ENCODE data around the gene TMEM95.
A peak's percentile ranks its signal among the peaks of the same experiment; 100 is the strongest.

The TMEM95 gene

DNA sequence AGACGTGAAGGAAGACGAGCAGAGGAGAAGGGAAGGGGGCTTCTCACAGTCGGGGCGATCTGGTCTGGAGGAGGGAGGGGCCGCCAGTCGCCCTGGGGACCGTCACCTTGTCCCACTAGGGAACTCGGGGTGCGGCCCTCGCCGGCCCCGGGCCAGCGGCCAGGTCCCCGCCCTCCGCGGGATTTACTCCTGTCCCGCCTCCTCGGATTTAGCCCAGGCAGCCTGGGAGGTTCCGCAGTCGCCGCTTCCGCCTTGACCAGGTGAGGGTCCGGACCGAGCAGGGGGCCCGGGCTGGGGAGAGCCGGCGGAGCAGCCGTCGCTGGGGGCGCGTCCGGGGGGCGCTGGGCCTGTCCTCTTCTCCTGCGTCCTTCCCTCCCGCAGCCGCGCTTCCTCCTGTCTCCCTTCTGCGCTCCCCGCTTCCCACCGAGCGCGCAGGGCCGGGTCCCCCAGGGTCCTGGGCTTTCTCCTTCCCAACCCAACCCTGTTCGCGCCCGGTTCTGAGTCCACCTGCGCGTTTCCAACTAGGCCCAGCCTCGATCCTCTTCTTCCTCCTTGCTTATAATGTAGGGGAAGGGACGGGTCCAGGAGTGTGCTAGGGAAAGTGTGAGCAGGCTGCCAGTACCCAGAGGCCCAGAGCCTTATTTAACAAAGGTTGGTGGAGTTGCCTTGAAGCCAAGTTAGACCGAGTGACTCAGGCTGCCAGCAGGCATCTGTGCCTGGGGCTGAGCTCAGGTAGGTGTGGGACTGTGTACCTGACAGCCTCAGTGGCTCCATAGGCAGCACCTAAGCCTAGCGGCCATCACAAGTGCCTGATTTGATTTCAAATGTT lies 26.1 kb downstream of the TMEM95 start, which contains the start of gene TNK1:
Gene TNK1, plus strand, starts transcription at position 235 of the 829 bp plus-strand sequence. CDS start 1,838 bp downstream, outside the sequence.
- no peak for DNase-seq

DNA sequence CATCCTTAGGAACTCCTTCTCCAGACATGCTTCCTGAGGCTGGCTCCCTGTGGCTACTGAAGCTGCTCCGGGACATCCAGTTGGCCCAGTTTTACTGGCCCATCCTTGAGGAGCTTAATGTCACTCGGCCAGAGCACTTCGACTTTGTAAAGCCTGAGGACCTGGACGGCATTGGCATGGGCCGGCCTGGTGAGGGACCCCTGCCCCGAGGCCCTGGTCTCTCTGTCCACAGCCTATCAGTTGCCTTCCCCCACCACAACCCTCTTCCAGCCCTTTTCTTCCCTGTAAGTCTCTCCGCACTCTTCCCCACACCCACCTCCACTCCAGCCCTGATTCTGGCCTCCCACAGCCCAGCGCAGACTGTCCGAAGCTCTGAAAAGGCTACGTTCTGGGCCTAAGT lies 27.9 kb downstream of the TMEM95 start:
- no peak for DNase-seq

DNA sequence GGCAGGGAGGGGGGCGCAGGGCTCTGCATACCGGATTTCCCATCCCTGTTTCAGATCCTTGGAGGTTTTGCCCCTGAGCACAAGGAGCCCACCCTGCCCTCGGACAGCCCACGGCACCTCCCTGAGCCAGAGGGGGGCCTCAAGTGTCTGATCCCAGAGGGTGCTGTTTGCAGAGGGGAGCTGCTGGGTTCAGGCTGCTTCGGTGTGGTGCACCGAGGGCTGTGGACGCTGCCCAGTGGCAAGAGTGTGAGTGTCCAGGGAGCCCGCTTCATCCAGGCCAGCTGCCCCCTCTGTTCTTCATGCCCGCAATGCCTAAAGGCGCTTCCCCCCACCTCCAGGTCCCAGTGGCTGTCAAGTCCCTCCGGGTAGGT lies 28.4 kb downstream of the TMEM95 start:
- no peak for DNase-seq

DNA sequence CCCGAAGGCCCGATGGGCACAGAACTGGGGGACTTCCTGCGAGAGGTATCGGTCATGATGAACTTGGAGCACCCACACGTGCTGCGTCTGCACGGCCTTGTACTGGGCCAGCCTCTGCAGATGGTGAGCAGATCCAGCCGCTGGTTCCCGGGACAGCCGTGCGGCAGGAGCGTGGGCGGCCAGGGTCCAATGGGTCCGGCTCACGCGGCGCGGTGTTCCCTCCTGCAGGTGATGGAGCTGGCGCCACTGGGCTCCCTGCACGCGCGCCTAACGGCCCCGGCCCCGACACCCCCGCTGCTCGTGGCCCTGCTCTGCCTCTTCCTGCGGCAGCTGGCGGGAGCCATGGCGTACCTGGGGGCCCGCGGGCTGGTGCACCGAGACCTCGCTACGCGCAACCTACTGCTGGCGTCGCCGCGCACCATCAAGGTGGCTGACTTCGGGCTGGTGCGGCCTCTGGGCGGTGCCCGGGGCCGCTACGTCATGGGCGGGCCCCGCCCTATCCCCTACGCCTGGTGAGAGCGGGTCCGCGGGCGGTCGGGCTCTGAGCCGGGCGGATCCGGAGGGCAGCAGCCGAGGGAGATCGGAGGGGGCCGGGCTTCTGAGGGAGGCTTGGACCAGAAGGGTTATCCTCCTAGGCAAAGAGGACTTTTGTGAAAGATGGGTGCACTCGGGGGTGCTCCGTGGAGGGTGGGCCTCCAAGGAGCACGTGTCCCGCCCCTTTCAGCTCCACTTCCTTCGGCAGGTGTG lies 29.0 kb downstream of the TMEM95 start:
- DNase-seq, result no peak

DNA sequence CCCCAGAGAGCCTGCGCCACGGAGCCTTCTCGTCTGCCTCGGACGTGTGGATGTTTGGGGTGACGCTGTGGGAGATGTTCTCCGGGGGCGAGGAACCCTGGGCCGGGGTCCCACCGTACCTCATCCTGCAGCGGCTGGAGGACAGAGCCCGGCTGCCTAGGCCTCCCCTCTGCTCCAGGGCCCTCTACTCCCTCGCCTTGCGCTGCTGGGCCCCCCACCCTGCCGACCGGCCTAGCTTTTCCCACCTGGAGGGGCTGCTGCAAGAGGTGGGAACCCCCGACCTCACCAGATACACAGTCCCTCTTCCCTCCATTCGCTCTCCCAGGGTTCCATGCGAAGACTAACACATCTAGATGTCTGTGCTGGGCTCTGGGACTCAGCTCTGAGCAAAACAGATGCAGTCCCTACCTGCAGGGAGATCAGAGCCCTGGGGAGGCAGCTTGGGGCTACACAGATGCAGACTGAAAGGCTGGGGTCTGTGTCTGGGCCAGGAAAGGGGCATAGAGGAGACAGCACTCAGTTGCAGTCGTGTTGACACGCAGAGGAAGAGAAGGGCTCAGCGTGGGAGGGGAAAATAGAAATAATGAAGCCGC lies 29.6 kb downstream of the TMEM95 start:
- no peak for DNase-seq

DNA sequence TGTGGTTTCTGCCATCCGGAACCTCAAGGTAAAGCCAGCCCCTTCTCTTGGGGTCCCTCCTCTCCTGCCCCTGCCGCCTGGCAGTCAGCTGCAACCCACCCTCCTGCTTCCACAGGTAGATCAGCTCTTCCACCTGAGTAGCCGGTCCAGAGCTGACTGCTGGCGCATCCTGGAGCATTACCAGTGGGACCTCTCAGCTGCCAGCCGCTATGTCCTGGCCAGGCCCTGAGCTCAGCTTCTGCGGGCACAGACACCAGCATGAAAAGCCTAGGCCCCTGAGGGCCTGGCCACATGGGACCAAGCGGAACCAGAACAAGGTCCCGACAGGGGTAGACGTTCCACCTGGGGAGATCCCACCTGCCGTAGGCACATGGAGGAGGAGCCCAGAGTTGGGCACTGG lies 33.9 kb downstream of the TMEM95 start:
- DNase-seq, result no peak

DNA sequence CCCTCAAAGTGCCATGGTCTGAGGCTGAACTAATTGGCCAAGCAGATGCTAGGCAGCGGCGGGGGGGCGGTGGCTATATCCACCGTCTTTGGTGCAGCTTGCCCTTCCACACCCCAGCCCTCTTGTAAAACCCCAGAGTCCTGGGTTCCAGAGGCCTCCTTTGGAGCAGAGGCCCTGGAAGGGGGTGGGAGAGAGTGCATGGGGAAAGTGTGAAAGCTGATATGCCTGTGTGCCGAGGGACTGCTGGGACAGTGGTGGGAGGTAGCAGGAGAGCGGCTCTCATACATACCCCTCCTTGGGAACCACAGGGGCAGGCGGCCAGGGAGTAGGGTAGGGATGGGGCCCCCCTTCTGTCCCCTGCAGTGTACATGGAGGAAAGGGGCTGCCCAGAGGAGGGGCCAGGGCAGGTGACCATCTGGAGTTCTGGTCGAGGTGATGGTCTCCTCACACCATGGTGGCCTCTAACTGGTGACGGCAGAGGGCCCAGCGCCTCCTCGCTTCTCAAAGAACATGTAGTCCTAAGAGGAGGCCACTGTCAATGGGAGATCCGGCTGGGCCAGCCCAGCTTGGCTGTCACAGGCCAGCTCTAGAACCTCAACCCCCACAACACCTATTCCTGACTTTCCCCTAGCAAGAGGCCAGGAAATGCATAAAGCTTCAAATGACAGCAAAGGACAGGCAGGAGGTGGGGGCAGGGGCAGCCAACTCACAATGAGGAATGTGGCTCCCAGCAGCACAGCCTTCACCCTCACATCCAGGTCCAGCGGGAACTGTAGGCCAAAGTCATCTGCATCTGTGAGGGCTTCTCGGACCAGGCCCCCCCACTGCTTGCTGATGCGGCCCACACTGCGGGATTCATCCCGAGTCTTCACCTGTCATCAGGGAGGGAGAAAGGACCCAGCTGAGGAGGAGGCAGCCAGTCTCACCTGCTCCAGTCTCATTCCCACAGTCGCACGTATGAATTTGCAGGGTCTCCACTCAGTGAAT lies 35.3 kb downstream of the TMEM95 start:
- DNase-seq, result no peak

DNA sequence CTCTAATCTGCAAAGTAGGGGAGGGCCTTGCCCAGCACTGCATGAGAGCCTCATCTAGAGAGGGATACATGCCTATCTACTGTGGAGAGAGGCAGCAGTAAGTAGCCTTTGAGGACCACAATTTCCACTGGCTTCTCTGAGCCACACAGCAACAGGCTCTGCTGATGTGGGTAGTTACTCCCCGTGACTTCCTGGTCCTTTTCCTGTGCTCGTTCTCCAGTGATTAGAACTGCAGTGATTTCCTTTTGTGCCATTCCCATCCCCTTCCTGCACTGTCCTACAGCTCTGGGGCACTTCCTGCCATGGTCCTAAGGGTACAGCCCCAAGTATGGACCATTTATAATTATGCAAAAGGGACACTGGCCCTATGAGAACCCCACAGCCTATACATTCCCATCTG lies 36.4 kb downstream of the TMEM95 start:
- no peak for DNase-seq

DNA sequence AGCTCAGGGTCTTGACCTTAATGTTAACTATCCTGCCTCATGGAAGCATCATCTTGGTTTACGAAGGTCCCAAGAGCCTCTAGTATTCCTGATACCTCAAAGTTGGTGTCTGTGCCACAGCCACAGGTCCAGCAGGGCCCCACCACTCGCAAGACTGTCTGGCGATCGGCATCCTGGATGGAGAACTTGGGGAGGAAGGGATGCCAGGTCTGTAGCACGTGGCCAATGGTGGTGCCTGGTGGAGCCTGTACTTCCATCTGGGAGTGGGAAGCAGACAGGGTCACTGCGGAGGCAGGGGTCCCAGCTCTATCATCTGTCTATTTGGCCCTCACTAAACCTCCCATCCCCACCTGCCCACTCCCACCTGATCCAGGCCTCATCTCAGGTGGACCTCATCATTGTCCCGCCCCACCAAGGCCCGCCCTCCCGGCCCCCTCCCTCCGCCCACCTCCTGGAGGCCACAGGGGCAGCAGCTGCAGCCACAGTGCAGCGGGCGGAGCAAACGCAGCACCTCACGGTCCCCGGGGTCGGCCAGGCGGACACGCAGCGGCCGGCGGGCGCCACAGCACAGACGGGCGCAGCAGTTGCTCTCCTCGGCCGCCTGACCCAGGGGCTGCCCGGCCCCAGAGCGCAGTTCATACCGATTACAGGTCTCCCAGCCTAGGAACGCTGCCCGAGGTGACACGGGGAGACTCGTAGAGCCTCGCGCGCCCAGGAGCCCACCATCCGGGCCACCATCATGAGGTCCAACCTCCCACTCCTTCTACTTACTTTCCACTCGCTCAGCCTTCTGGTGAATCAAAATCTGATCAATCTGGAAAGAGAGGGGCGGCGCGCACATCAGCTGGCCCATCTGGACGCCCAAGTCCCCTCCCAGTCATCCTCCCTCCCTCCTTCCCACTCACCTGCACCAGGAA lies 38.0 kb downstream of the TMEM95 start:
- no peak for DNase-seq

DNA sequence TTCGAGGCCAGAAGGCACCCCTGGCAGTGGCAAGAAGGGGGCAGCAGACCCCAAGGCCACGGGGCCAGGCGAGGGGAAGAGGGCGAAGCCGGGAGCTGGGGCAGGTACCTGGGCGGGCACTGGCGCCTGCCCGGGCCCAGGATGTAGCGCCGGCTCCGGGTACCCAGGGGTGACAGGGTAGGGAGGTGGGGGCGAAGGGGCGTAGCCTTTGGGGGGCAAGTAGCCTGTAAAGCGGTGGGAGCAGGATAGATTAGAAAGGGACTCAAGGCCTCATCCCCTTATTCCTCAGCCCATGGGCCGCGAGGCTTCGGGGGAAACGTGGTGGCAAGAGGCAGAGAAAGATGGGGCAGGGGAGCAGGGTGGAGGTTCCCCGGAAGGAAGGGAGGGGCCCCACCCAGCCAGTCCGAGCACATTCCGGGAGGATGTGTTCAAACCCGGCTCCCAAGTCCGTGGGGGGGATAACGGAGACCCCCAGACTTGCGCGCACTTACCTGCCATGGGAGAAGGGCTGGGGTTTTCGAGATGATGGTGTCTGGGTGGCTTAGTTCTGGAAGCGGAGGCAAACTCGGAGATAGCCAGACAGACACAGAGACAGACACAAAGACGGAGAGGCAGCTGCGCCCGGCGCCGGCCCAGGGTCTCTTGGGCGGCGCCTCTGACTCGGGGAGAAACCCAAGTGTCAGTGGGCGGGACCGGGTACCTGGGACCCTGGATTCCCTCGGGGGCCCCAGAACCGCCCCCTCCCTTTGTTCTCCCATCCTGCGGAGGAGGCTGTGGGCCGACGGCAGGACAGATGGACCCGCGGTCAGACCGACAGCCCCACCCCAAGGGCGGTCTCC lies 38.9 kb downstream of the TMEM95 start:
- DNase-seq, result no peak

DNA sequence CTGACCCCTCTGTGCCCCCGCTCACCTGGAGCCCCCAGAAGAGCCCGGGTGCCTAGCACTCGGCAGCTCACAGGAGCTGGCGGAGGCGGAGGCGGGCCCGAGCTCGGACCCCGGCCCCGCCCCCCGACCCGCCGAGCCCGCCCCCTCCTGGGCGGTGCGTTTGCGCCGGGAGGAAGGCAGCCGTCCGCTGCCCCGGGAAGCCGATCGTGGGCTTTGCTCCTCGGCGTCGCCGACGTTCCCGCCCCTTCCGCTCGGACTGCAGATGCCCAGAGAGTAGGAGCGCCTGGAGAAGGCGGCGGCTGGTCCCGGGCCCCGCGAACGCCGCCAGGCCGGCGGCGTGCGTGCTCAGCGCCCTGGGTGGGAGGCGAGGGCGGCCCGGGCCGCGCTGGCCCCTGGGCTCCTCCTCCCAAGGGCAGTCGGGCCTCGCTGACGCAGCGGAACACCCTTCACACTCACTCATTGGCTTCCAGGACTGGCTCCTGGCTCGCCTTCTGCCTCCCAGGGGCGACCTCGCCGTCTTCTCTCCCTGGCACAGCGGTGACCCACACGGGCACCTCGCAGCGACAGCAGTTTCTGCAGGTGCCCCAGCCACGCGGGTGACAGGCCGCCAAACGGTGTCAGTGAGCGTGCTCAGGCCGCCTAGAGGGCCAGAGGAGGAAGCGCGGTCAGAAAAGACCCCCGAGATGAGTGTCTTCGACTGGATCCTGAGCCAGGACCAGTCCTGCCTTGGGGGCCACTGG lies 39.7 kb downstream of the TMEM95 start, which contains the start of gene PLSCR3:
Gene PLSCR3, minus strand, starts transcription at position 74 of the 740 bp plus-strand sequence. CDS start 415 bp downstream, outside the sequence.
- DNase-seq, result peak; percentile 42

DNA sequence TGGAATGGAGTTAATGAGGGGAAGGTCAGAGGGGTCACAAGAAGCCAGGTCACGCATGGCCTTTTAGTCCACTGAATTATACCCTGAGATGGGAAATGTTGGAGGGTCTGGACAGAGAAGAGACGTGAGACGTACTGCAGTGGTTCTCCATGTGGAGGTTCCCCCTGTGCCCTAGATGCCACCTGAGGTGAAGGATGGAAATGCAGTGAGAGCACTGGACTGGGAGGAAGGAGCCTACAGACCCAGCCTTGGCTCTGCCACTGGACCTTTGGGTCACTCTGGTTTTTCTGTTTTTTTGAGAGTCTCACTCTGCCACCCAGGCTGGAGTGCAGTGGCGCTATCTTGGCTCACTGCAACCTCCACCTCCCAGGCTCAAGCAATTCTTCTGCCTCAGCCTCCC lies 41.2 kb downstream of the TMEM95 start:
- no peak for DNase-seq

DNA sequence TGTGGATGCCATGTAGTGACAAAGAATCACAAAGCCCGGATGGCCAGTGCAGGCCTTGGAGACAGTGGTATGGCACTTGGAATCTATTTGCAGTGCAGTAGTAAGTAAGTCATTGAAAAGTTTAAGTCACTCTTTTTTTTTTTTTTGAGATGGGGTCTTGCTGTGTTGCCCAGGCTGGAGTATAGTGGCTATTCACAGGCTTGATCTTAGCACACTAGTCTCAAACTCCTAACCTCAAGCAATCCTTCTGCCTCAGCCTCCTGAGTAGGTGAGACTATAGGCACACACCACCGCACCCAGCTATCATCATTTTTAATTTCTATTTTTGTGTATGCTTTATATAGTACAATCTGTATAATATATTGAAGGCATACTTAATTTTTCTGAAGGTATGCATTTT lies 43.7 kb downstream of the TMEM95 start:
- DNase-seq, result no peak

DNA sequence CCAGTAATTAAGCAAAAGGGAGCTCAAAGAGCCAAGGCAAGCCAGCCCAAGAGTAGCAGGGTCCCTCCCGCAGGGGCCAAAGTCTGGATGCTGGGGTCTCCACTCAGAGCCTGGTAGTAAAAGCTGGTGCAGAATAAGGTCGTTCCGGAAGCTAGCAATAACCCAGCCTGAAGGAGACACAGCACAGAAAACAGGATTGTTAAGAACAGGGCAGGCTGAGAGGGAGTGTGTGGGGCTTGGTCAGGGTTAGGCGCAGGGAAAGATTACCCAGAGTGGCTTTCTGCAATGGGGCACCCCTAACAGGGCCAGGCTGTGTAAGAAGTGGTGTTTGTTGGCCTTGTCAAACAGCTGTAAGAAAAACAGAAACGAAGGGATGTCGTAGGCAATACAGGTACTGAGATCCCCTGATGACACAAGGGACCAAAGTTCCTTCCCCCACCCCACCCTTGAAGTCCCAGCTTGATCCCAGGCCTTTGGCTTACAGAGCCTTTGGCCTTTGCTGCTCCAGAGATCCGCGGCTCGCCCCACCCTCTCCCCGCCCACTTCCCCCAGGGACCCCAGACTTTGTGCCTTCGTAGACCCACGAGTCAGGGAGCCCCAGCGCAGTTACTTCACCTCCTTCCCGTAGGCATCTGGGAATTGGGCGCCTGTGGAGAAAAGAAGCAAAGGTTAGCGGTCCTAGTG lies 48.2 kb downstream of the TMEM95 start:
- DNase-seq, result no peak

DNA sequence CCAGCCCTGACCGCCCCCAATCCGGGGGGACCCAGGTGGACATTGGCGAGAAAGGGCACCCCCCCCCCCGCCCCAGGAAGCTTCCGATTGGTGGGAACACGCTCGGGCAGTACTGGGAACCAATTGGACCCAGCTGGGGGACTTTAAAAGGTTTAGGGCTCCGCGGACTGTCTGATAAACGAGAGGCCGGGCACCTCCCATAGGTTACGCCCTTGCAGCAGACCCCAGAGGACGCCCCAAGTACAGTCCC lies 48.7 kb downstream of the TMEM95 start:
- DNase-seq, result no peak

DNA sequence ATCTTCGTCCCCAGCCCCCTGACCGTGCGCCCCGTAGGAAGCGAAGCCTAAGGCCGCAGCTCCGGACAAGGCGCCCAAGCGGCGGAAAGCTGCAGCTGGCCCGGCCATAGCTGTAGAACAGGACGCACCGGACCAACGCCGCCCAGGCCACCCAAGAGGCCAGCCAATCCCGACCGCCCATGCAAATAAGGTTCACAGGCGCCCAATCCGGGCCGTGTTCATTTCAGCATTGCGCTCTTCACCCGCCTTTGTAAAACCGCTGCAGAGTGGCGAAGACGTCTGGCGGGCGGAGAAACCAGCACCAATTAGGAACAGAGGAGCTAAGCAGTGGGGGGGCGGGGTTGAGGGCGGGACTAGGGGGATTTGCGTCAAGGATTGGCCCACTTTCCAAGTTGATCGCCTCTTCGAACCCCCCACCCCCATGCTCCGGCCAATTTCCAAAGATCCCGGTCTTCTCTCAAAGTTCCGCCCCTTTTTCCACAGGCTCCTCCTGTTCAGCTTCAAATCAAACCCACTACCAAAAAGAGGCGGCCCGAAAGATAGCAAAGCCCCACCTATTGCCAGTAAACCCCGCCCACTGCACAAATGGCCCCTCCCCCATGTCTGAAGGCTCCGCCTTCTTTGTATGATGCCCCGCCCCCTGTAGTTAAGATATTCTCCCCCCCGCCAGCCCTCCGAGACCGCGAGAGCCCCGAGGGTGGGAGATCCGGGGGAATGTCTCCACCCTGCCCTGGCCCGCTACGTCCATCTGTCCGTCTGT lies 49.2 kb downstream of the TMEM95 start, which contains the start of gene TMEM256:
Gene TMEM256, minus strand, starts transcription at position 121 of the 760 bp plus-strand sequence. Its CDS starts 13 bp downstream, at position 108.
- DNase-seq, result peak; percentile 94

DNA sequence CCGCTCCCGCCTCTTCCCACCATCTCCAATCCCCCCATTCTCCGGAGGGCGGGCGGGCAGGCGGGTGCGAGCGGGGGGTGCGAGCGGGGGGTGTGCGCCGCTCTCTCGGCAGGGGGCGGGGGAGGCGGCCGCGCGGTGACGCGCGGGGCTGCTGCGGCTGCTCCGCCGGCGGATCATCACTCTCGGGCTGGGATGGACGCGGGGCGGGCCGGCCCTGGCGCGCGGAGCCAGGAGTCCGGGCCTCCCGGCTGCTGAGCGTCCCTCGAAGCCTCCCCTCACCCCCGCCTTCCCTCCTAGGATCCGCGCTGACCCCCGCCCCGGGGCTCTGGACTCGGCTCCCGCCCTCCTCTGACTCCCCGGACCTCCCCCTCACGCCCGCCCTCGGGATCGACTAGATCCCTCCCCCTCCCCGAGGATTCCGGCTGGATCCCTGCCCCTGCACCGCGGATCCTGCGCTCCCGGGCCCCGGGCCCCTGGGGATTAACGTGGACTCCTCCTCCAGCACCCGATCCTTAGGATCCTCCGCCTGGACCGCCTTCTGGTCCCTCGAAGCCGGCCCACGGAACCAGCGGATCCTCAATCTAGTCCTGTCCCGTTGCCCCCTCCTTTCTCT lies 49.9 kb downstream of the TMEM95 start:
- DNase-seq, result no peak

Data from COR-L47 (cell line).